ENCODE data around the gene P4HB.

The P4HB gene

DNA sequence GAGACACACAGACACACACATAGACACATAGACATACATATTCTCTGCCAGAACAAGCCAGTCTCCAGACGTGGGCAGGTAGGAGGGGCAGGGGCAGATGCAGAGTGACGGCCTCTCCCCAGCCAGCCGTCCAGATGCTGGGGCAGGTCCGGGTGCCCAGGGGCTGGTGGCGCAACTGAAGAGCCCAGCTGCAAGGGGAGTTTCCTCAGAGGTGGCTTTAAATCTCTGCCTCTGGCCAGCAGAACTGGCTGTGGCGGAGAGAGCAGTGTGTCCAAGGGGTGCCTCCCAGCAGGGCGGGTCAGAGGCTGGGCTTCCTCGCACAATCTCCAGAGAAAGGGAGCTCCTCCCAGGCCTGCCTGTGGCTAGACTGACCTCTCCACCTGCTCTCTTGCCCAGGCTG lies 65.8 kb downstream of the P4HB start:
- DNase-seq (ENCODE audit: extremely low read depth in 1 of 2, low read depth in 1 of 2) = no peak

DNA sequence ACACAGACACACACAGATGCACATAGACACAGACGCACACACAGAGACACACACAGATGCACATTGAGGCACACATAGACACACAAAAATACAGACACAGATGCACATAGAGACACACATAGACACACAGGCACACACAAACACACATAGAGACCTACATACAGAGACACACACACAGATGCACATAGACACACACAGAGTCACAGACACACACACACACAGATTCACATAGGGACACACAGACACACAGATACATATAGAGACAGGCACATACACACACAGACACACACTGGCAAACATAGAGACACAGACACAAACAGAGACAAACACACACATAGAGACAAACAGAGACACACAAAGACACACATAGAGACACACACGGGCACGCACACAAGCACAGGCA lies 66.3 kb downstream of the P4HB start:
- DNase-seq (ENCODE audit: extremely low read depth in 1 of 2, low read depth in 1 of 2) = no peak
